A549 (cell line): ENCODE measurements around the gene ZDHHC11. TPM values are rescaled to one million over a fixed set of nuclear protein-coding genes. Genes with fewer than 3 reads are reported as not detected.
"Not testable (repeated sequence)": the region's sequence is repeated elsewhere in the genome, so short reads cannot be mapped to it uniquely, and the experiment has no call there.

Experiments used
- ATAC-seq, 2 experiments: fragments of 200-7000 bp in 1 of 2; fragments of >200 bp in 1 of 2; cut with Nextera tagmentation in 1 of 2; cut with Tn5 transposase in 1 of 2; 3 replicates each; pipeline versions ENCODE4 v1.8.0 to v1.9.1; 2018 to 2020; ENCODE audit warnings: mild to moderate bottlenecking in 1 of 2, moderate library complexity in 1 of 2
- CTCF ChIA-PET: fragments of 300-600 bp; sonication (Branson Sonifier 250); formaldehyde crosslinking; extraction: SDS; loops from one replicate; lab custom pipeline; 2021; ENCODE audit warnings: antibody characterized with exemption, inconsistent platforms; lab: Yijun Ruan, JAX
- POLR2A ChIA-PET: fragments of 350-600 bp; formaldehyde crosslinking; extraction: SDS; loops from one replicate; lab custom pipeline; 2021; ENCODE audit warnings: antibody characterized with exemption, inconsistent platforms; lab: Yijun Ruan, JAX
- DNase-seq, 2 experiments: peaks; one replicate each; pipeline versions ENCODE4 v3.0.0 to v3.0.0-alpha.2; 2011 to 2016; ENCODE audit warnings: low read depth in 1 of 2, low spot score in 1 of 2
- FAIRE-seq: peaks from 2 replicates; lab custom pipeline; 2011; peaks lifted over from hg19 to GRCh38; lab: Jason Lieb, UNC
- H3K27ac ChIP-seq, 2 experiments: fragments of >200 bp; sonication (Bioruptor Twin); formaldehyde crosslinking; 3 replicates each; pipeline ENCODE4 v1.5.1; 2016 to 2017
- H3K4me1 ChIP-seq: fragments of >200 bp; sonication (Bioruptor Twin); formaldehyde crosslinking; 3 replicates; pipeline ENCODE4 v1.6.1; 2016
- H3K4me2 ChIP-seq: fragments of >200 bp; sonication (Bioruptor Twin); formaldehyde crosslinking; 3 replicates; pipeline ENCODE4 v1.6.1; 2016
- H3K4me3 ChIP-seq: fragments of >200 bp; sonication (Bioruptor Twin); formaldehyde crosslinking; 3 replicates; pipeline ENCODE4 v1.5.1; 2016
- H3K9me3 ChIP-seq: fragments of >200 bp; sonication (Bioruptor Twin); formaldehyde crosslinking; 3 replicates; pipeline ENCODE4 v1.6.1; 2016
- BCL3 ChIP-seq: fragments of >200 bp; sonication (Bioruptor Twin); formaldehyde crosslinking; IDR thresholded peaks from 3 replicates; pipeline ENCODE4 v1.6.1; 2016
- CBX8 ChIP-seq: fragments of 200-600 bp; sonication (generic); IDR thresholded peaks from 2 replicates; pipeline ENCODE4 v1.6.1; 2016
- CHD4 ChIP-seq: fragments of 200-600 bp; sonication (generic); IDR thresholded peaks from 2 replicates; pipeline ENCODE4 v1.6.1; 2016; ENCODE audit warnings: antibody characterized with exemption, mild to moderate bottlenecking, borderline replicate concordance
- FOXS1 ChIP-seq: fragments of 250-450 bp; sonication (Bioruptor Pico); IDR thresholded peaks from 2 replicates; pipeline ENCODE4 v1.5.0; 2020; ENCODE audit warnings: mild to moderate bottlenecking, moderate library complexity
- HMGXB4 ChIP-seq: fragments of 250-450 bp; sonication (Bioruptor Pico); IDR thresholded peaks from 2 replicates; pipeline ENCODE4 v1.5.0; 2021; ENCODE audit warnings: mild to moderate bottlenecking, moderate library complexity, borderline replicate concordance
- JUN ChIP-seq, 2 experiments: fragments of >200 bp; sonication (Bioruptor Twin); formaldehyde crosslinking; IDR thresholded peaks; 2 replicates in 1 of 2; 3 replicates in 1 of 2; pipeline ENCODE4 v1.6.1; 2016 to 2017
- KDM1A ChIP-seq: fragments of 200-600 bp; sonication (generic); IDR thresholded peaks from 2 replicates; pipeline ENCODE4 v1.6.1; 2016; ENCODE audit warnings: low read depth, mild to moderate bottlenecking
- NFE2L2 ChIP-seq: fragments of 150-350 bp; conservative IDR thresholded peaks from 2 replicates; pipeline ENCODE4 v1.6.1; 2014; ENCODE audit warnings: low read length
- NPAS2 ChIP-seq: fragments of 250-450 bp; sonication (Bioruptor Pico); IDR thresholded peaks from 2 replicates; pipeline ENCODE4 v1.8.0; 2022; ENCODE audit warnings: mild to moderate bottlenecking, moderate library complexity, borderline replicate concordance
- NR3C1 ChIP-seq: fragments of >200 bp; sonication (Bioruptor Twin); formaldehyde crosslinking; IDR thresholded peaks from 3 replicates; pipeline ENCODE4 v1.6.1; 2017
- POLR2AphosphoS2 ChIP-seq: conservative IDR thresholded peaks from 2 replicates; pipeline ENCODE4 v1.6.1; 2012; ENCODE audit warnings: low read length, improper control_type of control experiment, inconsistent platforms
- RAD21 ChIP-seq, 2 experiments: fragments of >200 bp in 1 of 2; sonication (Bioruptor Twin) in 1 of 2; formaldehyde crosslinking in 1 of 2; IDR thresholded peaks in 1 of 2; conservative IDR thresholded peaks in 1 of 2; 2 replicates in 1 of 2; 3 replicates in 1 of 2; pipeline ENCODE4 v1.6.1; 2012 to 2018; ENCODE audit warnings: inconsistent platforms in 1 of 2
- RCOR1 ChIP-seq: fragments of 150-350 bp; IDR thresholded peaks from 2 replicates; pipeline ENCODE4 v1.6.1; 2014; ENCODE audit warnings: antibody characterized with exemption, low read length, low read depth
- ZC3H11A ChIP-seq: fragments of 450-650 bp; IDR thresholded peaks from 2 replicates; pipeline ENCODE4 v1.6.1; 2014; ENCODE audit warnings: antibody characterized with exemption, mild to moderate bottlenecking
- ZFP36 ChIP-seq: fragments of 450-650 bp; IDR thresholded peaks from 2 replicates; pipeline ENCODE4 v1.6.1; 2014; ENCODE audit warnings: borderline replicate concordance; ENCODE audit not compliant: partially characterized antibody
- ZSCAN20 ChIP-seq: fragments of 250-450 bp; sonication (Bioruptor Pico); IDR thresholded peaks from 2 replicates; pipeline ENCODE4 v1.8.0; 2022; ENCODE audit warnings: mild to moderate bottlenecking, moderate library complexity
- WGBS: methylation state at CpG from one replicate; pipeline ENCODE4 v1.1.6; 2017; ENCODE audit errors: missing lambda C conversion rate; 5-methylcytosine and 5-hydroxymethylcytosine counted together
- polyA plus RNA-seq, 4 experiments: library from polyadenylated mRNA; depleted of rRNA in 3 of 4; stranded (reverse); fragments of >200 nt; fragmentation: RNase III in 1 of 4; extraction: RNeasy Plus Mini Kit Qiagen cat#74134 plus additional on column Dnase treatment in 1 of 4; gene quantifications; 2 replicates in 3 of 4; 3 replicates in 1 of 4; pipeline ENCODE4 v1.2.3, GENCODE V29; 2011 to 2017
- TF ChIP-seq, protein P1 (sequence below): fragments of 250-450 bp; sonication (Bioruptor Pico); IDR thresholded peaks from 2 replicates; pipeline ENCODE4 v1.5.0; 2020; ENCODE audit warnings: low read depth, mild to moderate bottlenecking, moderate library complexity
- TF ChIP-seq, protein P2 (sequence below): IDR thresholded peaks from 2 replicates; pipeline ENCODE4 v1.6.1; 2012; ENCODE audit warnings: low read depth, borderline replicate concordance
- TF ChIP-seq, protein P3 (sequence below): fragments of >200 bp; sonication (Bioruptor Twin); formaldehyde crosslinking; IDR thresholded peaks from 2 replicates; pipeline ENCODE4 v1.6.1; 2016

Gene ZDHHC11
- polyA plus RNA-seq, 2 of the 4 experiments (the other 2 are of a cell fraction) = 2.6 to 13.7 TPM

DNA sequence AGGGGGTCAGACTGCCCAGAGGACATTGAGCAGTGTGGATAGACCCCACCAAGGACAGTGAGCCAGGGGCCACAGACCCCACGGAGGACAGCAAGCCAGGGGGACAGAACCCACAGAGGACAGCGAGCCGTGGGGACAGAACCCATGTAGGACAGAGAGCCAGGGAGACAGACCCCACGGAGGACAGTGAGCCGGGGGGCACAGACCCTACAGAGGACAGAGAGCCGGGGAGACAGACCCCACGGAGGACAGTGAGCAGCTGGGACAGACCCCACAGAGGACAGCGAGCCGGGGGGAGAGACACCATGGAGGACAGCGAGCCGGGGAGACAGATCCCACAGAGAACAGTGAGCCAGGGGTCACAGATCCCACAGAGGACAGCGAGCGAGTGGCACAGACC, 3.4 kb upstream of the ZDHHC11 start:
- no peak overlapping the region for H3K4me2 ChIP-seq
- TF ChIP-seq, protein P1, sequence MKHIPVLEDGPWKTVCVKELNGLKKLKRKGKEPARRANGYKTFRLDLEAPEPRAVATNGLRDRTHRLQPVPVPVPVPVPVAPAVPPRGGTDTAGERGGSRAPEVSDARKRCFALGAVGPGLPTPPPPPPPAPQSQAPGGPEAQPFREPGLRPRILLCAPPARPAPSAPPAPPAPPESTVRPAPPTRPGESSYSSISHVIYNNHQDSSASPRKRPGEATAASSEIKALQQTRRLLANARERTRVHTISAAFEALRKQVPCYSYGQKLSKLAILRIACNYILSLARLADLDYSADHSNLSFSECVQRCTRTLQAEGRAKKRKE (CRISPR knock-in tag) = no peak
- TF ChIP-seq CBX8 = no peak
- no peaks in the 10 kb centered on the region for H3K4me1 ChIP-seq
- H3K27ac ChIP-seq = no peak overlapping the region
- POLR2A ChIA-PET = no interaction called here
- 66% methylated on average over 13 of the region's 13 CpGs for WGBS
- CTCF ChIA-PET = no interaction called here
- DNase-seq (no peak), ATAC-seq (no peak), FAIRE-seq (no peak)
- H3K9me3 ChIP-seq = no peaks in the 10 kb centered on the region
- no peak overlapping the region for H3K4me3 ChIP-seq

DNA sequence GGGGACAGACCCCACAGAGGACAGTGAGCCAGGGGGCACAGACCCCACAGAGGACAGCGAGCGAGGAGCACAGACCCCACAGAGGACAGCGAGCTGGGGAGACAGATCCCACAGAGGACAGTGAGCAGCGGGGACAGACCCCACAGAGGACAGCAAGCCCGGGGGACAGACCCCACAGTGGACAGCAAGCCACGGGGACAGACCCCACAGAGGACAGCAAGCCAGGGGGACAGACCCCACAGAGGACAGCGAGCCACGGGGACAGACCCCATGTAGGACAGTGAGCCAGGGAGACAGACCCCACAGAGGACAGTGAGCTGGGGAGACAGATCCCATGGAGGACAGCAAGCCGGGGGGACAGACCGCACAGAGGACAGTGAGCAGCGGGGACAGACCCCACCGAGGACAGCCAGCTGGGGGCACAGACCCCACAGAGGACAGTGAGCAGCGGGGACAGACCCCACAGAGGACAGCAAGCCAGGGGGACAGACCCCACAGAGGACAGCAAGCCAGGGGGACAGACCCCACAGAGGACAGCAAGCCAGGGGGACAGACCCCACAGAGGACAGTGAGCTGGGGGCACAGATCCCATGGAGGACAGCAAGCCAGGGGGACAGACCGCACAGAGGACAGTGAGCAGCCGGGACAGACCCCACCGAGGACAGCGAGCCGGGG, 2.8 kb upstream of the ZDHHC11 start:
- H3K4me1 ChIP-seq, H3K9me3 ChIP-seq, POLR2A ChIA-PET, H3K4me3 ChIP-seq, FAIRE-seq, DNase-seq, CTCF ChIA-PET, H3K4me2 ChIP-seq, ATAC-seq, H3K27ac ChIP-seq: not testable (repeated sequence)
- 71% methylated on average over 13 of the region's 18 CpGs for WGBS

GRCh38 chr5:852431-853401, 1.9 kb upstream of the ZDHHC11 start:
- TF ChIP-seq HMGXB4 (no peak), KDM1A (no peak), POLR2AphosphoS2 (no peak), ZSCAN20 (no peak), CHD4 (no peak), FOXS1 (CRISPR knock-in tag) (no peak)
- TF ChIP-seq, protein P2, sequence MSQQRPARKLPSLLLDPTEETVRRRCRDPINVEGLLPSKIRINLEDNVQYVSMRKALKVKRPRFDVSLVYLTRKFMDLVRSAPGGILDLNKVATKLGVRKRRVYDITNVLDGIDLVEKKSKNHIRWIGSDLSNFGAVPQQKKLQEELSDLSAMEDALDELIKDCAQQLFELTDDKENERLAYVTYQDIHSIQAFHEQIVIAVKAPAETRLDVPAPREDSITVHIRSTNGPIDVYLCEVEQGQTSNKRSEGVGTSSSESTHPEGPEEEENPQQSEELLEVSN = no peak
- TF ChIP-seq, protein P3, sequence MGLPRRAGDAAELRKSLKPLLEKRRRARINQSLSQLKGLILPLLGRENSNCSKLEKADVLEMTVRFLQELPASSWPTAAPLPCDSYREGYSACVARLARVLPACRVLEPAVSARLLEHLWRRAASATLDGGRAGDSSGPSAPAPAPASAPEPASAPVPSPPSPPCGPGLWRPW = no peak
- no peak for ATAC-seq
- POLR2A ChIA-PET = no interaction called here
- CTCF ChIA-PET = no interaction called here
- no peak overlapping the region for H3K27ac ChIP-seq
- H3K4me2 ChIP-seq = no peak overlapping the region
- H3K9me3 ChIP-seq = no peaks in the 10 kb centered on the region
- no peaks in the 10 kb centered on the region for H3K4me1 ChIP-seq
- FAIRE-seq = no peak
- WGBS = 86% methylated on average over 51 of the region's 55 CpGs
- no peak overlapping the region for H3K4me3 ChIP-seq
- DNase-seq = no peak

GRCh38 chr5:852018-852417, 1.2 kb upstream of the ZDHHC11 start:
- no peak overlapping the region for H3K4me2 ChIP-seq
- H3K4me1 ChIP-seq = no peaks in the 10 kb centered on the region
- no peak for TF ChIP-seq RCOR1
- TF ChIP-seq BCL3 = no peak
- TF ChIP-seq JUN (IDR thresholded peaks at IDR 0.05) = no peak
- no peak for TF ChIP-seq ZC3H11A
- no peak for TF ChIP-seq NPAS2 (CRISPR knock-in tag)
- TF ChIP-seq NR3C1 = no peak
- no peak for TF ChIP-seq ZFP36
- TF ChIP-seq NFE2L2 = no peak
- TF ChIP-seq RAD21 (conservative IDR thresholded peaks at IDR 0.05 in 1 of 2, IDR thresholded peaks at IDR 0.05 in 1 of 2) = no peak
- TF ChIP-seq CBX8 = no peak
- no peak for DNase-seq
- WGBS = 60% methylated on average over 5 of the region's 5 CpGs
- no peak overlapping the region for H3K27ac ChIP-seq
- FAIRE-seq = no peak
- ATAC-seq = no peak
- no peaks in the 10 kb centered on the region for H3K9me3 ChIP-seq
- POLR2A ChIA-PET = no interaction called here
- no peak overlapping the region for H3K4me3 ChIP-seq
- CTCF ChIA-PET = no interaction called here
